ENCODE measurements around the gene PITPNM3. TPM values are rescaled to one million over a fixed set of nuclear protein-coding genes. Genes with fewer than 3 reads are reported as not detected.

Gene PITPNM3
- total RNA-seq, 2 donors from 2014 or later: 11.3 to 18.2 TPM

- Histone ChIP-seq H3K27me3 (peaks cover 4% of the 10 kb centered on the region), H3K36me3 (no peaks in the 10 kb centered on the region)
- intact Hi-C loops (cut with DNase I): no loop called here
These were observed 684 bp upstream of the PITPNM3 start for GRCh38 chr17:6557040-6557438.

DNA sequence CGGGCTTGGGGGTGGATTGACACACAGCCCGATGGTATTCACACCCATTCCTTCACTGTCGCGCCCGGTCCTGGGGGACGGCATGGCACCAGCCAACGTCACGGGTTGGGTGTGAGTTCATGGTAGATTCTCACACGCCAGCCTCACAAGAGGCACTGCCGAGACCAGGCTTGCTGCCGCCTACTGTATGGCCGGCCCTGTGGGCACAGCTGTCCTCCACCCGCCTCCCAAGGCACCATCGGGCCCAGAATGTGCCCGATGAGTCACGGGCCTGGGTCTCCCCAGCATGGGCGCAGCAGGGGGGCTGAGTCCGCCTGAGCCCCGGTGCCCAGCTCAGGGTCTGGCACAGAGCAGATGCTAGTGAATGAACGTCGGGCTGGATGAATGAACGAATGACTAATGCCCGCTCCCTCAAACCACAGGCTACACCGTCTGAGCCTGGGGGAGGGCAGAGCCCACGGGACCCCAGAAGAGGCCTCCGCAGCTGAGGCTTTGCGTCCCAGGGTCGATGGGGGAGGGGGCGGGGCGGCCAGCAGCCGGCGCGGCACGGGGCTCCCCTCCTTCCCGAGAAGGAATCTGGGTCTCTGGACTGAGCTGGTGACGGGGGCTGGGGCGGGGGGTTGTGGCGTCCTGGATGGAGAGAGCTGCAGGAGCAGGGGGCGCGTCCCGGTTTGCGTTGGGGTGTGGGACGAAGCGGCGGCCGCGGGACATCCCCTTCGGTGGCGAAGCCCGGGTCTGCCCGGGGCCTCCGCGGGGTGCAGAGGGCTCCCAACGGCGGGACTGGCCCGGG lies 829 bp downstream of the PITPNM3 start:
- Histone ChIP-seq H3K9ac (ENCODE audit: low read depth in 2 of 2, low read length in 2 of 2) (peak overlapping the region; percentile 78 to 91), H3K27me3 (peaks cover 4% of the 10 kb centered on the region), H3K4me1 (peaks cover 9% of the 10 kb centered on the region), H3K27ac (peak overlapping the region; percentile 51), H3K9me3 (no peaks in the 10 kb centered on the region), H3K36me3 (no peaks in the 10 kb centered on the region), H3K4me3 (peak overlapping the region; percentile 61)
- intact Hi-C loops (cut with DNase I): no loop called here
- DNase-seq: peak; percentile 73
- TF ChIP-seq, protein P1, sequence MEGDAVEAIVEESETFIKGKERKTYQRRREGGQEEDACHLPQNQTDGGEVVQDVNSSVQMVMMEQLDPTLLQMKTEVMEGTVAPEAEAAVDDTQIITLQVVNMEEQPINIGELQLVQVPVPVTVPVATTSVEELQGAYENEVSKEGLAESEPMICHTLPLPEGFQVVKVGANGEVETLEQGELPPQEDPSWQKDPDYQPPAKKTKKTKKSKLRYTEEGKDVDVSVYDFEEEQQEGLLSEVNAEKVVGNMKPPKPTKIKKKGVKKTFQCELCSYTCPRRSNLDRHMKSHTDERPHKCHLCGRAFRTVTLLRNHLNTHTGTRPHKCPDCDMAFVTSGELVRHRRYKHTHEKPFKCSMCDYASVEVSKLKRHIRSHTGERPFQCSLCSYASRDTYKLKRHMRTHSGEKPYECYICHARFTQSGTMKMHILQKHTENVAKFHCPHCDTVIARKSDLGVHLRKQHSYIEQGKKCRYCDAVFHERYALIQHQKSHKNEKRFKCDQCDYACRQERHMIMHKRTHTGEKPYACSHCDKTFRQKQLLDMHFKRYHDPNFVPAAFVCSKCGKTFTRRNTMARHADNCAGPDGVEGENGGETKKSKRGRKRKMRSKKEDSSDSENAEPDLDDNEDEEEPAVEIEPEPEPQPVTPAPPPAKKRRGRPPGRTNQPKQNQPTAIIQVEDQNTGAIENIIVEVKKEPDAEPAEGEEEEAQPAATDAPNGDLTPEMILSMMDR (IDR thresholded peaks at IDR 0.05): no peak

More at GRCh38 chr17:6557040-6557438, 684 bp upstream of the PITPNM3 start:
- H3K4me3 ChIP-seq: no peak overlapping the region
- H3K9me3 ChIP-seq: no peaks in the 10 kb centered on the region
- H3K27ac ChIP-seq: no peak overlapping the region
- DNase-seq: no peak
- TF ChIP-seq, protein P1 (IDR thresholded peaks at IDR 0.05): no peak
- peak overlapping the region; percentile 56 to 78 for H3K9ac ChIP-seq (ENCODE audit: low read depth in 2 of 2, low read length in 2 of 2)
- H3K4me1 ChIP-seq: peaks cover 9% of the 10 kb centered on the region

DNA sequence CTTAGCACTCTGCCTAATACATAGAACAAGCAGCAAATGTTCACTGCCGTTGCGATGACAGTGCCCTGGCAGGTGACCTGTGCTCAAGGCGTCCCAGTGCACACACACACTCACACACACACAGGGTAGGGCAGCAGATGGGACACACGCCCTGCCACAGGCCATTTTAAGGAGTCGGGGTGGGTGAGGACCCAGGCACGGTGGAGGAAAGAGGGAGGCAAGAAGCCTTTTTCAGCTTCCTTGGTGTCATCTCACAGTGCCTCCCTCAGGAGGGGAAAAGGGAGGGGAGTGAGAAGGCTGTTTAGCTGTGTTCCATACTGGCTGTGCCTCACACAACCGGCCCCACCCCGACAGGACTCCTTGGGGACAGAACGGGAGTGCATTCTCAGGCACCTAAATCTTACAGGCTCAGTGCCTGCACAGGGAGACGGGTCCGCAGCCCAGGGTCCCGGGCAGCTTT lies 1.5 kb downstream of the PITPNM3 start:
- peak; percentile 65 for DNase-seq
- Histone ChIP-seq H3K9me3 (no peaks in the 10 kb centered on the region), H3K4me1 (peaks cover 9% of the 10 kb centered on the region), H3K36me3 (no peaks in the 10 kb centered on the region), H3K27ac (peak overlapping the region; percentile 51), H3K27me3 (peaks cover 4% of the 10 kb centered on the region), H3K9ac (ENCODE audit: low read depth in 2 of 2, low read length in 2 of 2) (peak overlapping the region; percentile 57 to 91), H3K4me3 (peak overlapping the region; percentile 61)
- TF ChIP-seq, protein P1 (IDR thresholded peaks at IDR 0.05): no peak
- intact Hi-C loops (cut with DNase I): no loop called here

DNA sequence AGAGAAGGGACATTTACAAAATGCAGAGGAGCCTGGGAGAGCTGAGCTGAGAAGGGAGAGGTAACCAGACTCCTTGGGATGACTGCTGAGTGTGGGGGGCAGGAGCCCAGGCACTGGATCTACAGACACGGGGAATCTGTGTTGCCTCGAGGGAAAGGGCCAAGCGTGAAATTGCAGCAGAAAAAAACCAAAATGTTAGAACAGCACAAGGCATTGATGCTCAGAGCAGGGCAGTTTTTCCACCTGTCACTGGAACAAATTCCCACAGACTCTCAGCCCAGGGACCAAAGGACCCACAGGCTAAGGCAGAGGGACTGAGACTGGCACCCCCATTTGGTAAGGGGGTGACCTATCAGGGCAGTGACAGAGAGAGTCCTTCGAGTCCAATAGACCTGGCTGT lies 2.0 kb downstream of the PITPNM3 start:
- Histone ChIP-seq H3K27ac (no peak overlapping the region), H3K9me3 (no peaks in the 10 kb centered on the region), H3K4me3 (no peak overlapping the region), H3K27me3 (peaks cover 4% of the 10 kb centered on the region), H3K36me3 (no peaks in the 10 kb centered on the region), H3K9ac (ENCODE audit: low read depth in 2 of 2, low read length in 2 of 2) (peak overlapping the region; percentile 57 to 91), H3K4me1 (peaks cover 9% of the 10 kb centered on the region)
- TF ChIP-seq, protein P1 (IDR thresholded peaks at IDR 0.05): no peak
- DNase-seq: no peak
- intact Hi-C loops (cut with DNase I): no loop called here

- peak; percentile 90 for DNase-seq
- H3K4me1 ChIP-seq: peaks cover 9% of the 10 kb centered on the region
- intact Hi-C loops (cut with DNase I): no loop called here
- peak overlapping the region in 1 of 2 donors; percentile 68 for H3K9ac ChIP-seq (ENCODE audit: low read depth in 2 of 2, low read length in 2 of 2)
- no peaks in the 10 kb centered on the region for H3K36me3 ChIP-seq
- H3K27ac ChIP-seq: peak overlapping the region; percentile 74
- TF ChIP-seq, protein P1 (IDR thresholded peaks at IDR 0.05): no peak
- no peak overlapping the region for H3K4me3 ChIP-seq
- H3K27me3 ChIP-seq: peaks cover 4% of the 10 kb centered on the region
- no peaks in the 10 kb centered on the region for H3K9me3 ChIP-seq
These were observed 4.4 kb downstream of the PITPNM3 start for GRCh38 chr17:6551869-6552531.

All from colonic mucosa (tissue), 4 donors.